PFSK-1 (cell line): ENCODE results near the gene DNPEP.

Source experiments
- FOXP2 ChIP-seq: optimal IDR thresholded peaks from 2 replicates; pipeline ENCODE3; 2011; ENCODE audit warnings: borderline replicate concordance, control low read depth, inconsistent platforms; ENCODE audit not compliant: insufficient read depth; ENCODE audit errors: extremely low read length, extremely low read depth
- POLR2AphosphoS5 ChIP-seq: IDR thresholded peaks from 2 replicates; pipeline ENCODE4 v1.6.1; 2012; ENCODE audit warnings: low read depth, mild to moderate bottlenecking, control low read depth, low read length, moderate library complexity
- REST ChIP-seq, 2 experiments: IDR thresholded peaks; 2 replicates each; pipeline versions ENCODE4 v1.6.1 to v1.8.0; 2011 to 2012; ENCODE audit warnings: low read depth in 2 of 2, low read length in 2 of 2, control low read depth in 1 of 2, inconsistent platforms in 1 of 2, mild to moderate bottlenecking in 1 of 2, moderate library complexity in 1 of 2; ENCODE audit not compliant: insufficient read depth in 1 of 2
- SIN3A ChIP-seq: IDR thresholded peaks from 2 replicates; pipeline ENCODE4 v1.6.1; 2012; ENCODE audit warnings: mild to moderate bottlenecking, low read length, moderate library complexity, borderline replicate concordance; ENCODE audit not compliant: insufficient read depth
- TAF1 ChIP-seq: IDR thresholded peaks from 2 replicates; pipeline ENCODE4 v1.6.1; 2012; ENCODE audit warnings: low read length, control low read depth, borderline replicate concordance; ENCODE audit not compliant: insufficient read depth

DNPEP gene

GRCh38 chr2:219401606-219402005, 13.9 kb upstream of the DNPEP start:
- TF ChIP-seq POLR2AphosphoS5, result no peak
- TF ChIP-seq FOXP2, result no peak
- no peak for TF ChIP-seq TAF1
- TF ChIP-seq REST (IDR thresholded peaks at IDR 0.05; ENCODE audit: insufficient read depth in 1 of 2, low read depth in 2 of 2, low read length in 2 of 2), result no peak
- no peak for TF ChIP-seq SIN3A

GRCh38 chr2:219400562-219400961, 12.8 kb upstream of the DNPEP start:
- TF ChIP-seq TAF1, result no peak
- no peak for TF ChIP-seq SIN3A

- no peak for TF ChIP-seq TAF1
- no peak for TF ChIP-seq POLR2AphosphoS5
- no peak for TF ChIP-seq SIN3A
- no peak for TF ChIP-seq FOXP2
- TF ChIP-seq REST (IDR thresholded peaks at IDR 0.05; ENCODE audit: insufficient read depth in 1 of 2, low read depth in 2 of 2, low read length in 2 of 2), result no peak
These were observed 12.2 kb upstream of the DNPEP start for GRCh38 chr2:219399716-219400478.

GRCh38 chr2:219398721-219399363, 11.1 kb upstream of the DNPEP start:
- TF ChIP-seq POLR2AphosphoS5 (no peak), FOXP2 (no peak), SIN3A (no peak)

GRCh38 chr2:219396863-219397457, 9.2 kb upstream of the DNPEP start:
- no peak for TF ChIP-seq FOXP2
- no peak for TF ChIP-seq POLR2AphosphoS5
- TF ChIP-seq TAF1, result no peak
- TF ChIP-seq SIN3A, result no peak
- no peak for TF ChIP-seq REST (IDR thresholded peaks at IDR 0.05; ENCODE audit: insufficient read depth in 1 of 2, low read depth in 2 of 2, low read length in 2 of 2)

GRCh38 chr2:219395609-219396008, 7.9 kb upstream of the DNPEP start:
- TF ChIP-seq REST (IDR thresholded peaks at IDR 0.05; ENCODE audit: insufficient read depth in 1 of 2, low read depth in 2 of 2, low read length in 2 of 2) (no peak), TAF1 (no peak), SIN3A (no peak), POLR2AphosphoS5 (no peak), FOXP2 (no peak)
